Activated CD8-positive, alpha-beta memory T cell treated with anti-CD3 and anti-CD28 coated beads, Interleukin-2, amount 50 U/mL, for 24 hours (primary cell): ENCODE results near the gene COL13A1.

Source experiments
- DNase-seq: peaks from one replicate; pipeline ENCODE4 v3.0.0-alpha.2; 2020; ENCODE audit errors: extremely low read depth

The COL13A1 gene

DNA sequence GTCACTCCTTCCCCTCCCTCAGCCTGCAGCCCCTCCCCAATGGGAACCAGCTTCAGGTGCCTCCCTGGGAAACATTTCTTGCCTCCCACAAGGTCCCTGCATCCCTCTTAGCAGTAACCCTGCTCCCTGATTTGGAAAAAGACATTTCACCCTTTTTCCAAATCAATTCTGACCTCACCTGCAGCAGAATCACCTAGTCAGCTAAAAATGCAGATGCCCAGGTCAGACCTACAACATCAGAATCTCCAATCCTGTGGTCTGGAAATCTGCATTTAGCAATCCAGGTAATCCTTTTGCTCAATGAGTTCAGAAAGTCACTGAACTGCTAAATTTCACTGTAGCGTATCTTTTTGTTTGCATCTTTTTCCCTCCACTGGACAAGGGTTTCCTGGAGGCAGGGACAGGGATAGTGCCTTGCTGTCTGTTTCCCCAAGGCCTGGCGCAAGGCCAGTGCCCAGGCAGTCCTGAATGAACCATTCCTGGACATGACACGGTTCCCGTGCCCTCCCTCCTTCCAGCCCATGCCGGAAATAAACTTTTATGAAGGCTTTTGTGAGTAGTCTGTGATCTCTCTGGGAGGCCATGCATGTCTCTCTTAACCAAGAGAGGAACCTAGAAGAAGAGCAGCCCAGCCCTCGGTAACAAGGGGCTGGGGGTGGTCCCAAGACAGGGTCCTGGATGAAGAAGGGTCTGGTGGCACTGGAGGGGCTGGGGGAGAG lies 44.0 kb downstream of the COL13A1 start:
- no peak for DNase-seq

DNA sequence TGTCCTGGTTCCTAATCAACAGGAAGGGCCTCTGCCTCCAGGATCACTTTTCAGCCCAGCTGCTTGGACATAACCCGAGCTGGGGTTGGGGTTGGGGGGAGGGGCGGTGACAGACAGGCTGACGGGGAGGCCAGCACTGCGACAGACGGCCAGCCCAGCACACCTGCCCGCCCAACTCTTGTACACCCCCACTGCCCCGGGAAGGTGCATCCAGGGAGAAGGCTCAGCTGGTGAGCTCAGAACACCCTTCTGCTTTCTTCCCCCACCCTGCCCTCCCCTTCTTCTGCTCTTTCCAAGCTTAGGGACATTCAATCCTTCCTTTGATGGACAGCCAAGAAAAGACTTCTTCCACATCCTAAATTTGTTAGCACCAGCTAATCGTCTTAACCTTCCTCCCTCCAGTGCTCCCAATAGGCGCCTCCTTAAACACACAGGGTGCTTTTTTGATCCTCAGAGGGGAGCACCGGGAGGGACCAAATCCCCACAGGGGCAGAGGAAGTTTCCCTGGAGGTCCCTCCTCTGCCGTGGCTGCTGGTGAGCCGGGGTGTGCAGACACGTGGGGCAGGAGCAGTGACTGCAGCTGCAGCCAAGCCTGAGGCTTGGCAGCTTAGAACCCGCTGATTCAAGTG lies 44.7 kb downstream of the COL13A1 start:
- DNase-seq = no peak

DNA sequence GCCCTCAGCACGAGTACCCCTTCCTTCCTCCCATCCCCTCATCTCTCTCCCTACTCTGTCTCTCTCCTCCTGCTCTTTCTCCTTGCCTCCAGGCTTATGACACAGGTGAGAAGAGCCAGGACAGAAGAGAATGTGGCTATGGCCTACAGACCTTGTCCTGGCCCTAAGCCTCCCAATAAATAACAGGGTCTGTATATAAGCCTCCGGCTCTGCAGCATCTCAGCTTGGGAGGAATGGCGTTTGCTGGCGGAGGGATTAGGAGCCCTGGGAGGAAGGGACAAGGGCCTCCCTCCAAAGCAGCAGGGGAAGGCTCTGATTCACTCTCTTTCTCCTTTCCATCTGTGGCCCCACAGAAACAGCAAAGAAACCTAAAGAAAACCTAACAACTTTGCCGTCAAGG lies 45.8 kb downstream of the COL13A1 start:
- DNase-seq = no peak

DNA sequence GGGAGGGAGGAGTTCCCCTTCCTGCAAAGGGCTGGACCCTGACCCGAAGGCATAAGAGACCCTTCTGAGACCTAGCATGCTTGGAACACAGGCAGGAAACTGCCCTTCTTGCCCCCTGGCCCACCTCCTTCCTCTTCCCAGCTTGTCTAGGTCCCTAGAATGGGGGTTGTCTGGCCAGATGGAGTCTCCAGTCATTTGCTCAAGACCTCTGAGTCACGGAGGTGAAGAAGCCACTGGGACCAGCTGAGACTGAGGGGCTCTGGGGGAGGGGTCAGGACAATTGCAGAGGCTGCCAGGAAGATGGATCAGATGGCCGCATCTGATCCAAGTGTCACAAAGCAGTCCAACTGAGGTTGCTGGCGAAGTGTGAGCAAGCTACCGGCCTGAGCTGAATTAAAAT lies 46.2 kb downstream of the COL13A1 start:
- DNase-seq = no peak

DNA sequence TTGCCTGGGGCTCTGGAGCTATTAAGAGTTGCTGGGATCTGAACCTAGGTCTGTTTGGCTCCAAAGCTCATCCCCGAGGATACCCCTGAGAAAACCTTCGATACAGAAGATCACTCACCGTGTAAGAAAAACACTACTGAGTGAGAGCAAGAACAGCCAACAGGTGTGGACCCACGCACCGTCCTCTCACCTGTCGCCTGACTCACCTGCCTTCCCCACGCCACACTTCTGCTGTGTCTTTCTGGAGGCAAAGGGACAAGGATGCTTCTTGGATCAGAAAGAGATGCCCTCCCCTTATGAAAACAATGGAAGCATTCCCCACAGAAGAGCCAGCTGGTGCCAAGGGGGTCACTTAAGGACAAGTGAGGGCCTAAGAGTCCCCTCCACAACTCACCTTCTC lies 46.7 kb downstream of the COL13A1 start:
- no peak for DNase-seq

DNA sequence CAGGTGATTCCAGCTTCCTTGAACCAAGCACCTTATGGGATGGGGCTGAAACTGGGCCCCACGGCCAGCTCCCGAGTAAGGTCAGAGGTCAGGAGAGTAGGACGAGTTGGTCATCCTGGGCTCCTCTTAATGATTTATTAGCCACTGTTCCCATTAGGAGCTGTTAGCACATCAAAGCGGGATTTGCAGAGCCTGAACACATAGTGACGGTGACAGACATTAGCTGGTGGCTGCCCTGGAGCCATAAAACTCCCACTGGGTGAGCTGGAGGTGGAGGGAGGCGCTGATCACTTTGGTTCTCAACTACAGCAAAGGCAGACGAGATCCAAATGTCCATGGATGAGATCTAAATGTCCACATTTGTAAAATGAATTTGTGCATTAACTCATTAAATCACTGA lies 48.1 kb downstream of the COL13A1 start:
- DNase-seq = no peak

DNA sequence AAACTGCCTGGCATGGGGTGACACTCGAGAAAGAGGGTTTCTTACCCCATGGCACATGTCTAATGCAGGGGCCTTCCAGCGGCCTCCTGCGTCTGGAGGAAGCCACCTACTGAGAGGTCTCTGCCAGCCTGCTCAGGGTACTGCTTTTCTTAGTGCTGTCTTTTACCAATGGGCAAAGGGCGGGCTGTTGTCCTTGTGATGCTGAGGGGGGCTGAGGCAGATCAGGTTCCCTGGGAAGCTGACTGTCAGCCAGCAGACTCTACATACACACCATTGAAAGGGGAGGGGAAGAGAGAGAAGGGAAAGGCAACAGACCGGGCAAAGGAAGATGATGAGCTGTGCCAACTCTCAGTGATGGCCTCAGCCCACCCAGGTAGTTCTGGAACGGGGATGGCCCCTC lies 48.7 kb downstream of the COL13A1 start:
- DNase-seq = no peak

DNA sequence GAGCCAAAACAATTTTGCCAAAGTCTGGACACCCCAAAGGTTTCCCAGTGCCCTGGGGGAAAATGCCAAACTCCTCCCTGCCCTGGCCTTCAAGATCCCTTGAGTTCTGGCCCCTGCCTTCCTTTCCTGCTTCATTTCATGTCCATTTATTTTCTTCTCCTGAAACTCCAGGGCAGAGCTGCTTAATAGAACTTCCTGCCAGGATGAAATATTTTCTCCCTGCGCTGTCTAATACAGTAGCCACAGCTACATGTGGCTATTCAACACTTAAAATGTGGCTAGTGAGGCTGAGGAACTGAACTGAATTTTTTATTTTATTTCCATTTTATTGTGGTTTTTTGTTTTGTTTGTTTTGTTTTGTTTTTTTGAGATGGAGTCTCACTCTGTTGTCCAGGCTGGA lies 49.6 kb downstream of the COL13A1 start:
- DNase-seq = no peak

DNA sequence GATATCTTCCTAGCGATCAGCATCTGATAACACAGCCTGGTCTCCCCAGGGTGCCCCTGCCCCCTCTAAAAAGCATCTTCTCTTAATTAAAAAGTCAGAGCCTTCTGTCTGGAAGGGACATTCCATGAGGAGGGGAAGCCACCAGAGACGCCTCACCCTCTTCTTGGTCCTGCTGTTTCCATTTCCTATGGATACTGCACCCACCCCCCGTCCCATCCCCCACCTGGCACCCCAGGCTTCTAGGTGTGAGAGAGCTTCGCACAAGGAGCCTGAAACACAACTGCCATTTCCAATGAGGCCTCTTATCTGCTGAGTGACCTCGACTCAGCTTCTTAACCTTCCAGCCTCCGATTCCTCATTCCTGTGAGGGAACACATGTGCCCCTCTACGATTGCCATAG lies 51.4 kb downstream of the COL13A1 start:
- DNase-seq = no peak

DNA sequence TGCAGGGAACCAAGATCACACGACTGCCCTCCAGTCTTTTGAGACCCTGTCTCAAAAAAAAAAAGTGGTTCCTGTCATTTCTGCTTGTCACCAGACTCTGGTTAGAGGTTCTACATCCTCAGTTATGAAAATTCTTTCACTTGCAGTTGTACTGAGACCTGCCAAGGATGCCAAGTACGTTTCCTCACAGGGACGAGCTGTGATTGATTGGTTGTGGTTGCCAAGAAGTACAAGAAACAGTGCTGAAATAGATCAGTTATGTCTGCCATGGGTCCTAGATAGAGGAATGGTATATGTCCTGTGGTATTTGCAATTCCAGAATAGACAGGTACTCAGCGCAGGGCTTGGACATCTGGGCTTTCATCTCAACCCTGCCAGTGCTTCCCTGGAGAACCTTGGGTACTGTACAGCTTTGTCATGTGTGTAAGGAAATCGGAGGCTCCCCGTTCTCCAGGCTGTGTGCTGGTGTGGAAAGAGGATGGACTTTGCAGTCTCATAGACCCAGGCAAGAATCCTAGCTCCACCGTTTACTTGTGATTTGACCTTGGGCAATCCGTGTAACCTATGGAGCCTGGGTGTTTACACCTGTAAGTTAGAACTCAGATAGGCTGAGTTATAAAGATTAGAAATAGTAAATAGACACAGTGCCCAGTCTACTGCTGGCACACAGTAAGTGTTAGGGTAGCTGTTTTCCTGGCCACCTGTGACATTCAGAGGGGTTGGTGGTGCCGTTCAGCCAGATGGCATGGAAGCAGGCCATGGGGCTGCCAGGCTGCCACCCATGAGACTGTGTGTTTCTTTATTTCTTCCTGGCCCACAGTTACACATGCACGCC lies 53.0 kb downstream of the COL13A1 start:
- DNase-seq = no peak

DNA sequence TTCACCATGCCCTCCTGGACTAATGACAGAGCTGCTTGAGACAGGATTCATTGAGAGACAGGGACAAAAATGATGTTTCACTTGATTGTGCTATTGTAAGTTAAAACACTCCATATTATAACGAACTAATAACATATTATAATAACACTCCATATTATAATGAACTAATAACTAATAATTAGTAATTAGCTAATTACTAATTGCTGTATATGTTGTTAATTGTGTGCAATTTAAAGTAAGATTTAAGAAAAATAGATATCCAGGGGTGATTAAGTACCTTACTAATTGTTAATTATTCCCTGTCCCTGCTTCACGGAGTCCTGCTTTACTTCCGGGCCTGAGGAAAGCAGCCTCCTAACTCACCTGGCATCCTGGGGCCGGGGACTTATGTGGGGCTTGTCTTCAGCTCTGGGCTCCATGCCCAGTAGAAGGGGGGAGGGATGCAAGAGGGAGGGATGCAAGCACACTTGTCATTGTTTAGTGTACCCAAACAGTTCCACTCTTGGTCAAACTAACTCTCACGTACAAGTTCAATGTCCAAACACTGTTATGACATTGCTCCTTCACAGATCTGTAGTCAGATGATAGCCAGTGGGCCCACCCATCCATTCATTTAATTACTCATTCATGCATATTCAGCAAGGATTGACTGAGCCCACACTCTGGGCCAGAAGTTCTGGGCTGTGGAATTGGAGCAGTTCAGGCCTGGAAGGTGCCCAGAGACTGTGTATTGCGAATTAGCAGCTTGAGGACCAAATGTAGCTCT lies 53.8 kb downstream of the COL13A1 start:
- no peak for DNase-seq

DNA sequence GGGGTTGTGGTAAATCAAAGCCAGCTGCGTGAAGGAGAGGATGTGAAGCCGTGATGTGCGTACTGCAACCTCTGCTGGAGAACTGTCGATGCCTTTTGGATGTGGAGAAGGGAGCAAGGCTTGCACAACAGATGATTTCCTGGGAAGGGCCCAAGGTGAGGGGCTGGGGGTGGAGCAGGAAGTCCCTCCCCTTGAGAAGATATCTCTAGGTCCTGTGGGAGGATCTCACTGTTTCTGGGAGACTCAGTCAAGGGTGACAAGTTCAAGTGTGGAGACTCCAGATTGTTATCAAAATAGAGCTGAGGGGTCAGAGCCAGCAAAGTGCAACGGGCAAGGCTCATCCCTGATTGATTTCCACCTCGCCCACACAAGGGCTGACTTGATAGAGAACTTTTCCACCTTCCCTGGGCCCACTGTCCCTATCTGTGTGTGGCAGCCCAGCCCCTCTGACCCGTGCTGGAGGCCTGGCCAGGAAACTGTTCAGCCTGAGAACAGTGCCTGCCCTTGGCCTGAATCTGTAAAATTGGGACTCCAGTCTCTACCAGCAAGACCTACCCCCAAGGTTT lies 55.0 kb downstream of the COL13A1 start:
- no peak for DNase-seq

DNA sequence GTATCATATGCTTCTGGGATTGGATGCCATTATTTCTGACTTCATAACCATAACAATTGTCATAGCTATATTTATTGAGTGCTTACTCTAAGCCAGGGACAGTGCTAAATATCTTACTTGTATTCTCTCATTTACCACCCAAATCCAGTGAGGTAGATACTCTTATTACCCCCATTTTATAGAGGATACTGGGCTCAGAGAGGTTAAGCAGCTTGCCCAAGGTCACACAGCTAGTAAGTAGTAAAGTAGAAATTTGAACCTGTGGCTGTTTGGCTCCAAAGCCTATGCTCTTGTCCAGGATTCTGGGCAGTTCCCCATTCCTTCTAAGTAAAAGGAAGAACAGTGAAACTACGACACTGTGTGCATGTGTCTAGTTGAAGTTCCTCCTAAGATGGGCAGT lies 56.5 kb downstream of the COL13A1 start:
- DNase-seq = no peak

DNA sequence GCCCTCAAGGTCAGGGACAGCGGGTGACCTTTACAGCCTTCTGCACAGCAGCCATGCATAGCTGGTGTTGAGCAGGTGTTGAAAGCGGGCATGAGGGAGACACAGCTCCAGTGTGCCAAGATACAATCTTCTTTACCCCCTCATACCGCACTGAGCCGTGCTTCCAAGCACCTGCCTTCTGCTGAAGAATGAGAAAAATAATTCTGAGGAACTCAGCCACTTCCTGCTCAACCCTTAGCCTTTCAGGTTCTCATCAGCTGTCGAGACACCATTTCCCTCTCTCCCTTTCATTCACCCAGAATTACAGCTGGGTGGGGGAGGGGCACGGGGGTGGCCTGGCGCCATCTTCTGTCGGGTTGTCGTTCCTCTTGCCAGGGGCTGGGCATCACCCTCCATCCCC lies 58.6 kb downstream of the COL13A1 start:
- DNase-seq = no peak

DNA sequence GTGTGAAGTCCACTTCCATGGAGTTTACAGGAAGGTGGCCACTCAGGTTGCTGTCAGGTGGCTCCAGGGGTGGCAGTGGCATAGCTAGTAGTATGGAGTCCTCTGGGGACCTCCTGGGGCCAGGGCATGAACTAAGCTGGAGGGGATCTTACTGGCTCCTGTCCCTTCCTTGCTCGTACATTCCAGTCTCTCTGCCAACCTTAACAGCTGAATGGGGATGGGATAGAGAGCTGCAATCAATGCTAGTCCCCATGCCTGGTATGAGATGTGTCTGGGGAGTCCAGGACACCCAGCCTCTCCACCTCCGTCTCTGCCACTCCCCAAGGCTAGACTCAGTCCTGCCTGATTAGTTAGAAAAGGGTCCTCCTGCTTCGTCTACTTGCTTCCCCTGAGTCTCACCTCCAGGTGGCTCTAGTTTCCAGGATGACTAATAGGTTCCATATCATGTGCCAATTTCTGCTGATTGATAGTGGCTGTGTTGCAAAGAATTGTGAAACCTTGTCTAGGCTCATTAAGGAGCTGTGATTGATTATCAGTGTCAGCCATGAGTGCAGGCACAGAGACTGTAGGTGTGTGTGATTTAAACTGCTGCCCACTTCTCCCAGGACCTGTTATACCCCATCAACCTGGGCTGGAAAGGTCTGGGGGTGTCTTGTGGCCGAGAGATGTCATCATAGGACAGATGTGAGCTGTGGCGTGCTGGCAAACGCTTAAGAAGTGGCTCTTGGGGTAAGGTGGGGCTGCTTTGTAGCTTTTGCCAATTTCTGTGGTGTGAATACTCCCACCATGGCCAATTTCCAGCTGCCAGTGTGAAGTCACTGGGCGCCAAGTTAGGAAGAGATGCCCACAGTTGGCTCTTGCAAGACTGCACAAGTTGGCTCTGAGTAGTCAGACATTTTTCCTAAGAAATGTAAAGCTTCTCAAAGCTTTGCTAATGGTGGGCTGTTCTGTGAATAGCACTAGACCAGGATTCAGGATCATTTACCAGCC lies 59.8 kb downstream of the COL13A1 start:
- DNase-seq = no peak

DNA sequence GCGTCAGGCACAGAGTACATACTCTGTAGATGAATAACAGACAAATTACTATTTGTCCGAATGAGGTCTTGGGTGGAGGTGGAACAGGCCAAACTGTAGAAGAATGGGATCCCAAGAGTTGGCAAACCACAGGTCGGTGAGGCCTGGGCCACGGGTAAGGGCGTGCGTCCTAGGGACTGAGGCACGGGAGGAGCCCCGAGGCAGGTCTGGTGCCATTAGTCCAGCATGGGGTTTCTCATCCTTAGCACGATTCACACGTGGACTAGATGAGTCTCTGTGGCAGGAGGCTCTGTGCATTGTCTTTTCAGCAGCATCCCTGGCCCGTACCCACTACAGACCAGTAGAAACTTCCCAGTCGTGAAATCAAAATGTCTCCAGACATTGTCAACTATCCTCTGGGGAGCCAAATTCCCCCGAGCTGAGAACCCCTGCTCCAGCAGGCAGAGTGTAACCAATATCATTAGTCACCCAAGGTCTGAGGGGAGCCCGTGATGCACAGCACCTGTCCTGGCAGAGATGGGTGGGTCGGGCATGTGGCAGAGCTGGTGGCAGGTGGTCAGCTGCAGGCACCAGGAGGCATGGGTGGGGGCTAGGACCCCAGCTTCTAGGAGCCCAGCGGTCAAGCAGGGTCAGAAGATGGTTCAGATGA lies 61.3 kb downstream of the COL13A1 start:
- DNase-seq = no peak

DNA sequence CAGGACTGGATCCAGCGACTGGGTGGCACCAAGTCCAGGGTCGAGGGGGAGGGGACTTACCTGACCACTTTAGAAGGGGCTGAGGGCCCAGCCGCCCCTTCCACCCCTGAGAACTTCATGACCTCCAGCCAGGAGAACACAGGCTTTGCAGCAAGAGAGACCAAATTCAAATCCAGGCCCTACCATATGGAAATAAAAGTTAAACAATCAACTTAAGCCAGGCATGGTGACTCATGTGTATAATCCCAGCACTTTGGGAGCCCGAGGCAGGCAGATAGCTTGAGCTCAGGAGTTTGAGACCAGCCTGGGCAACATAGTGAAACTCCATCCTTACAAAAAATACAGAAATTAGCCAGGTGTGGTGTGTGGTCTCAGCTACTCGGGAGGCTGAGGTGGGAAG lies 61.9 kb downstream of the COL13A1 start:
- DNase-seq = no peak

DNA sequence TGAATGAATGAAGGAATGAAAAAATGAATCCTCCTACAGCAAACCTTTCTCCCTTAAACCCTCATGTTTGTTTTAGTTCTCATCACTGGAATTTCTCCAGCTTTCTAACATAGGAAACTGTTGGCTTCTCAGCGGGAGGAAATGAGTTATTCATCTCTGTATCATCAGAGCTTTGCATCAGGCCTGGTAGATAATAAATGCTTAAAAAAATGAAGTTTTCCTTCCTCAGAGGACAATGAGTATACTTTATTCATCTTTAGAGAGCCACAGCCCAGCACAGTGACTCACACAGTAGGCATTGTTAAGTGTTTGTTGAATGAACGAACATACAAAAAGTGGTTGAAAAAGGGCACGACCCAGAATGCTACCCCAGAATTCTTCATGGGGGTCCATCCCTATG lies 62.6 kb downstream of the COL13A1 start:
- no peak for DNase-seq

DNA sequence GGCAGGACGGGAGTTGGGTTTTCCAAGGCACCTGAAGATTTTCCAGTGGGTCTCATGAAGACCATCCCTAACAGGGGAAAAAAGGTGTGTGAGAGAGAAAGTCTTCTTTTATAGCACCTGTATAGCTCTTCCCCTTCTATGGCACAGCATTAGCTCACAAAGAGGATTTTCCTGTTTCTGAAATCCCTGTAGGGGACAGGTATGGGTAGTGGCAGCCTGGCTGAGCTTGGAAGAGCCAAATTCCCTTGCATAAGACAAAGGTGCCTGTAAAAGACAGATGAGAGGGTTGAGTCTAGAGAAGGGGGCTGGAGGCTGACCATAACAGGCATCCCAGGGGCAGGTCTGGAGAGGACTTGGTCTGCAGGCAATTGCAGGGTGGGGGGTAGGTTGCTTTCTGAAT lies 63.7 kb downstream of the COL13A1 start:
- no peak for DNase-seq

DNA sequence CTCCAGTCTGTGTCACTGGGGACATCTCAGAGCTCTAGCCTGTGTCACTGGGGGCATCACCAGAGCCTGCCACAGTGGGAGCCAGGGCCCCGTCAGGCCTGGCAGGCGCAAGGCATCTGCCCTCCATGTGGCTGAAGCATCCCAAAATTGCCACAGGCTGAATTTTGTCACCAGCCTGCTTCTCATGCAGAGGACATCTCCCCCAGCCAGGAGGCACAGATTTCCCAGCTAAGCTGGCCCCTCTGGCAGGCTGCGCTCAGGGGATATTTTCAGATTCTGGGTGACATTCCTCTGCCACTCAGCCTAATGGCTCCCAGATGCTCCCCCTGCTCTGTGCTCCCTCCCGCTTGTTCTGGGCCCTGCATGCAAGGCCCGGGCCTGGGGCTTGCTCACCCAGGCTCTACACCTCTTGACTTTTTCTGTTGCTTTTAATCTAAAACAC lies 64.6 kb downstream of the COL13A1 start:
- DNase-seq = no peak
